Sciatic nerve (tissue), 2 donors: Measurements from ENCODE around the gene GSG1L2. TPM values are rescaled to one million over a fixed set of nuclear protein-coding genes. Genes with fewer than 3 reads are reported as not detected.
"Not testable (repeated sequence)": the region's sequence is repeated elsewhere in the genome, so short reads cannot be mapped to it uniquely, and the experiment has no call there.

Experiments used
- ATAC-seq: fragments of 200-7000 bp; cut with Tn5 transposase; one replicate; pipeline ENCODE4 v1.9.1; 2020; ENCODE audit warnings: mild to moderate bottlenecking, moderate library complexity
- DNase-seq: peaks from one replicate; pipeline ENCODE4 v3.0.0-alpha.2; 2020; ENCODE audit warnings: low spot score
- intact Hi-C: fragments of 100-400 bp; cut with DNase I; formaldehyde crosslinking; loops from one replicate; pipeline ENCODE4 v1.14.2; 2022
- total RNA-seq: library from RNA; stranded (reverse); fragmentation: NEBNext Ultra II Directional; extraction: Animal tissue kit (Norgen Biotek cat#: 25700); gene quantifications from one replicate; pipeline ENCODE4 v1.2.1, GENCODE V29; 2021
- donor health status: DM: no; HTN: no; CAD: no.
- donor health status: DM: no; HTN: no; CAD: no.

Gene GSG1L2
- total RNA-seq, 1 donor from 2014 or later: not detected

DNA sequence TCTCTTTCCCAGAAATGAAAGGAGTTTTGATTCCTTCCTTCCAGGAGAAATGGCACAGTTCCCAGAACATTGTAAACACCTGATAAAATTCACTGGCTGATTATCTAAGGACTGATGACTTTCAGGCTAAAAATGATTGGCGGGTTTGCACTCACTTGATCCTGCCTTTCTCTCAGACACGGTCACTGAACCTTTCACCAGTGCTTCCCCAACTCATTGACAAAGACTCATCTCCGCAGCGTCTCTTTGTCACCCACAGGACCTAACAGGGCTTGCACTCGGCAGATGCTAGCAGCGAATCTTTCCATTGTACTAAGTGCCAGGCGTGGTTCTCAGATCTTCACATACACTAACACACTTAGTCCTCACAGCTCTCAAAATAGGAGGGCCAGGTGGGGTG lies 23.2 kb downstream of the GSG1L2 start:
- ATAC-seq (no peak), DNase-seq (no peak)
- intact Hi-C loops: no loop called here

- ATAC-seq: no peak
- intact Hi-C loops: no loop called here
- no peak for DNase-seq
Observed at GRCh38 chr17:9798008-9798407, 23.9 kb downstream of the GSG1L2 start.

- intact Hi-C loops: no loop called here
- no peak for ATAC-seq
- no peak for DNase-seq
Observed at GRCh38 chr17:9792181-9792840, 29.6 kb downstream of the GSG1L2 start.

DNA sequence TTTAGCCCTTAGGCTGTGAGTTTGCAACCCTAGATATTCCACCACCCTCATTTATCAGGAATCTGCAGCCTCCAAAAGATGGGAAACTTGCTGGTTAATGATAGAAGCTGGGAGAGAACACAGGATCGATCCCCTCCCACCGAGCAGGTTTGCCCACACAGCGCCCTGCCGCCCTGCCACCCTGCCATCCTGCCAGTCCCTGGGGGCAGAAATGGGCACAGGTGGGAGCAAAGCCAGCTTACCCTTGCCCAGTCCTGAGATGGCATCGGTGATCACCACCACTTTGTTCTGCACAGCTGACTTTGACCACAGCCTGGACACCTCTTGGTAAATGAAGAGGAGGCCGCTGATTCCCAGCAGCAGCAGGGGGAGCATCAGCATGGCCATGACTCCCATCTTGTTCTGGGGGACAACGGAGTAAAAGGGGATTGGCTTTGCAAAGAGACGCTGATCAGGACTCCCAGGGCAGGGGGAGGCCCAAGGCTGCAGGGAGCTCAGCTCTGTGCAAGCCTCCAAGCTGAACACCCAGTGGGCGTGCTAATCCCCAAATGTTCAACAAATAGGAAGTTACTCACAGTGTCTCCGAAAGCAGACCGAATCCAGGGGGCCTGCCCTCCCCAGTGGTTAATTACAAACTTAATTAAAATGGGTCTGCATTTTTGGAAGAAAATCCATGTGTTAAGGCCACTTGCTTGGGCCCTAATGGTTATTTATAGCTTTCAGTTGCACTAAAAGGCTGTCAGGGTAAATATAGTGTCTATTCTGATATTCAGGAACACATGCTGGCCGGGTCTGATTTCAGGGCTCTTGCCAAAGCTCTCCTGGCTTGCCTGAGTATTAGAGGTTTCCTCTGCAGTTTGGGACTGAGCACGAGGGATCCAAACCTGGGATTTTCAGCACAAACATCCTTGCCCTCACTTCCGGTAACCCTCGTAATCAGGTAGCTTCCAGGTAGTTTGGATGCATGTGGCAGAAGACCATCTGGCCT lies 30.7 kb downstream of the GSG1L2 start, which contains the start of gene DHRS7C:
DHRS7C (minus strand) TSS at position 704 of the 988 bp plus-strand sequence; CDS start at position 396, 308 bp downstream.
- ATAC-seq: no peak
- no peak for DNase-seq
- intact Hi-C loops: no loop called here

- intact Hi-C loops: no loop called here
- no peak for DNase-seq
- ATAC-seq: no peak
Observed at GRCh38 chr17:9790316-9790715, 31.6 kb downstream of the GSG1L2 start.

GRCh38 chr17:9788601-9789000 lies 33.3 kb downstream of the GSG1L2 start:
- ATAC-seq (no peak), DNase-seq (no peak)
- intact Hi-C loops: no loop called here

DNA sequence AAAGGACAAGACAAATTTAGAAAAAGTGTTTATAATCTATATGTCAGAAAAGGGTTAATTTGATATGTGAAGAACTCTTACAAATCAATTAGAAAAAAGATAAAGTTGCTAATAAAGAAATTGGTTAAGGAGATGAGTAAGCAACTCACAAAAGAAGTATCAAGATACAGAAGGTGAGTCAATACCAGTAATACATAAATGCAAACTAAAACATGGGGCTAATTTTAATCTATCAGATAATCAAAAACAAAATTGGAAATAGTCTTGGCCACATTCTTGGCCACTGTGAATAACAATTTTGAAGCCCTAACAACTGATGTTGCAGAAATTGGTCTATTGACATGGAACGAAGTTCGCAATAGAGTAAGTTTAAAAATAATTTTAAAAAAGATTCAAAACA lies 37.3 kb downstream of the GSG1L2 start:
- no peak for DNase-seq
- ATAC-seq: no peak
- intact Hi-C loops: no loop called here

DNA sequence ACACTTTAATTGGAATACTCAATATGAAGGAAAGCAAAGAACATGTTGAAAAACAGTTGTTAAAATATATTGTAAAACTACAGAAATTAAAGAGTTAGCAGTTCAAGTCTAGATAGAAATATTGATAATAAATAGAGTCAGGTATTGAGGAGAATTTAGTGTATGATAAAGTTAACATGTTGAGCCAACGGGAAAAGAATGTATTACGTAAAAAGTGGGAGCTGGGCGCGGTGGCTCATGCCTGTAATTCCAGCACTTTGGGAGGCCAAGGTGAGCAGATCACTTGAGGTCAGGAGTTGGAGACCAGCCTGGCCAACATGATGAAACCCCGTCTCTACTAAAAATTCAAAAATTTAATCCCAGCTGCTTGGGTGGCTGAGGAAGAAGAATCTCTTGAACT lies 38.4 kb downstream of the GSG1L2 start:
- DNase-seq, ATAC-seq, intact Hi-C loops: not testable (repeated sequence)

- DNase-seq (no peak), ATAC-seq (no peak)
- intact Hi-C loops: no loop called here
Observed at GRCh38 chr17:9783050-9783449, 38.8 kb downstream of the GSG1L2 start.

GRCh38 chr17:9780552-9780951 lies 41.3 kb downstream of the GSG1L2 start:
- intact Hi-C loops: no loop called here
- DNase-seq (no peak), ATAC-seq (no peak)

- no peak for ATAC-seq
- intact Hi-C loops: no loop called here
- DNase-seq: no peak
Observed at GRCh38 chr17:9776911-9777310, 45.0 kb downstream of the GSG1L2 start.

GRCh38 chr17:9772658-9773057 lies 49.2 kb downstream of the GSG1L2 start:
- no peak for ATAC-seq
- DNase-seq: no peak
- intact Hi-C loops: no loop called here

- ATAC-seq (no peak), DNase-seq (no peak)
- intact Hi-C loops: no loop called here
Observed at GRCh38 chr17:9771465-9771864, 50.4 kb downstream of the GSG1L2 start.

DNA sequence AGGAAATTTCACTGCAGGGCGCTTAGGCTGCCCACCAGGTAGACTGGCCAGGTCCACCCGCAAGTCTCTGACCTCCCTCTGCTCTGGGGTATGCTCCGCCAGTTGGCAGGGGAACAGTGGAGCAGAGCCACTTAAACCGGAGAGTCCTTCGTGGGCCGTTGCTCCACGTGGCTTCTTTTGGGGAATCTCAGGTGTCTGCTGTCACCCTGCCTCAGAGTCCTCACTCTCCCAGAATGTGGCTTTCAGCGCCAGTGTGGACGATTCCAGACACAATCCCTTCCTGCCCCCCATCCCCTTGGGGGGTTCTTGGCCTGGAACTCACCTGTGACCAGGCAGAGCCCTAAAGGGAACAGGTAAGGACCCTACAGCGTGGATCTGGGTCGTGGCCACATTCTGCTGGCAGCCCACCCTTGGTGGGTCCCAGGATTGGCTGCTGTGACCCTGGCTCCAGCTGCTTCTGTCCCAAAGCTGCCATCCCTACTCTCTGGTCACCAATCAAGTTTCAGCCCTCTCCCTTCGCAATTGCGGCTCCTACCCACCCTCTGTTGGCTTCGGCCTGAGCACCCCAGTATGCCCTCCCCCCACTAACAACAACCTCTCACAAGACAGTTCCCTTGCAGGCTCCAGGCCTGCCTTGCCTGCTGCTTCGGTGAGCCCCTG lies 52.7 kb downstream of the GSG1L2 start:
- DNase-seq (no peak), ATAC-seq (no peak)
- intact Hi-C loops: loop anchor here (5.0 kb wide), 1 partner anchor 787 kb away; no protein-coding TSS in a partner anchor

DNA sequence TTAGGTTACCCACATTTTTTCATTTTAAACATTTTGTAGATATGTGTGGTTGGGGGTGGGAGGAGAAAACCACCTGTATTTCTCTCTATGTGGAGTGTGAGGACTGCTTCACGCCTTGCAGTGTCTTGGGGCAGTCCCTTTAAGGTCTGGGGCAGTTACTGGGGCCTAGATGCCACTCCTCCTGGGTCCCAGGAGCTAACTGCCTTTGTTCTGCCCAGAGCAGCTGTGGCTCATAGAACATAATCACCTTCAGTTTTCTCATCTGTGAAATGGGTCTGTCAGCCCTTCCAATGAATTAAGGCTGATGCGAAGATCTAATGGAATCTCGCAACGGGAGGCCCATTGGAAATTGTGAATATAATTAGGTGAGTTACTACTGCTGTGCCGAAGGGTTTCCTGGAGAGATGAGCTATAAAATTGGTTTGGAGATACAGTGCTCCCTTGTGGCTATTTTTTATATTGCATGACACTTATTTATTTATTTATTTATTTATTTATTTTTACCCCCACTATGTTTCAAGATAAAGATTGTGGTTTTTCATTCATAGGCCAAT lies 53.4 kb downstream of the GSG1L2 start:
- ATAC-seq: no peak
- intact Hi-C loops: loop anchor here (5.0 kb wide), 1 partner anchor 786 kb away; no protein-coding TSS in a partner anchor
- DNase-seq: no peak

DNA sequence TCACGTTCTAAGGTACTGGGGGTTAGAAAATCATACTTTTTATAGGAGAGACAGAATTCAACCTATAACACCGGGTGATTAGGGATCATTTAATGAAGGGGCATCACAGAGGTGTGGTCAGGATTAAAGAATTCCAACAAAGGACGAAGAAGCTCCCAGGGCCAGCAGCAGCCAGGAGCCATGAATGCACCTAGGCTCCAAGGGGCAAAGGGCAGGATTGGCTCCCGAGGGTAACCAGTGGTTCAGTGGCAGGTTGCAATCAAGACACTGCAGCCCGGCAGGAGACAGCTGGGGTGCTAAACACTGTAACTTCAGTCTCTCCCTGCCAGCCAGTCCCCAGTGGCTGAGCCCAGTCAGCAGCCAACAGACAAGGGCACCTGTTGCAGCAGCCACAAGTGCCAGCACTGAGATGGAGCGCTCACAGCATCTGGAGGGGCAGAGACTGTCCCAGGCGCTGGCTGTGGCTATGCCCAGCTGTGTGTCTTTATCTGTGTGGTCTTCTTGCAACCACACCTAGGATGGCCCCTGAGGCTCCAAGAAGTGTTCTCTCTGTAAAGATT lies 54.4 kb downstream of the GSG1L2 start:
- intact Hi-C loops: loop anchor here (5.0 kb wide), 1 partner anchor 785 kb away; no protein-coding TSS in a partner anchor

GRCh38 chr17:9766970-9767369 lies 54.9 kb downstream of the GSG1L2 start:
- no peak for DNase-seq
- intact Hi-C loops: loop anchor here (5.0 kb wide), 1 partner anchor 785 kb away; no protein-coding TSS in a partner anchor
- no peak for ATAC-seq

More for the DNA sequence above, 54.4 kb downstream of the GSG1L2 start:
- DNase-seq (no peak), ATAC-seq (no peak)

GRCh38 chr17:9765322-9765721 lies 56.6 kb downstream of the GSG1L2 start:
- intact Hi-C loops: loop anchor here (5.0 kb wide), 1 partner anchor 783 kb away; no protein-coding TSS in a partner anchor
- DNase-seq (no peak), ATAC-seq (peak; percentile 55)

- intact Hi-C loops: no loop called here
- DNase-seq: no peak
- ATAC-seq: peak; percentile 73
Observed at GRCh38 chr17:9763643-9764042, 58.2 kb downstream of the GSG1L2 start.
